NT2/D1 (cell line): Measurements from ENCODE around the gene ST8SIA6.

Source experiments
- SUZ12 ChIP-seq: IDR thresholded peaks from 2 replicates; pipeline ENCODE4 v1.6.1; 2011; ENCODE audit not compliant: insufficient read length, insufficient read depth; ENCODE audit errors: extremely low read depth
- ZNF274 ChIP-seq: IDR thresholded peaks from 2 replicates; pipeline ENCODE4 v1.6.1; 2011; ENCODE audit warnings: mild to moderate bottlenecking, low read depth, low read length

- TF ChIP-seq SUZ12 (no peak), ZNF274 (no peak)
Observed at GRCh38 chr10:17444388-17444714, 10.0 kb downstream of the ST8SIA6 start.
